Measurements from ENCODE around the gene RC3H2.
"Not testable (repeated sequence)": the region's sequence is repeated elsewhere in the genome, so short reads cannot be mapped to it uniquely, and the experiment has no call there.

RC3H2 gene

GRCh38 chr9:122846371-122846940 lies 58.7 kb downstream of the RC3H2 start:
- no peak for DNase-seq (ENCODE audit: low read depth in 2 of 2)

GRCh38 chr9:122845116-122845515 lies 60.0 kb downstream of the RC3H2 start:
- no peak for DNase-seq (ENCODE audit: low read depth in 2 of 2)

- no peak for DNase-seq (ENCODE audit: low read depth in 2 of 2)
These were observed 61.0 kb downstream of the RC3H2 start for GRCh38 chr9:122844137-122844536.

- no peak for DNase-seq (ENCODE audit: low read depth in 2 of 2)
These were observed 63.7 kb downstream of the RC3H2 start for GRCh38 chr9:122841501-122841900.

GRCh38 chr9:122838441-122838840 lies 66.7 kb downstream of the RC3H2 start:
- not testable (repeated sequence) for DNase-seq (ENCODE audit: low read depth in 2 of 2)

GRCh38 chr9:122837266-122837850 lies 67.8 kb downstream of the RC3H2 start:
- DNase-seq (ENCODE audit: low read depth in 2 of 2) = no peak

- DNase-seq (ENCODE audit: low read depth in 2 of 2) = no peak
These were observed 69.8 kb downstream of the RC3H2 start for GRCh38 chr9:122835313-122835731.

- DNase-seq (ENCODE audit: low read depth in 2 of 2) = no peak
These were observed 73.0 kb downstream of the RC3H2 start for GRCh38 chr9:122832194-122832593.

GRCh38 chr9:122828965-122829284 lies 76.2 kb downstream of the RC3H2 start:
- DNase-seq (ENCODE audit: low read depth in 2 of 2) = not testable (repeated sequence)

- no peak for DNase-seq (ENCODE audit: low read depth in 2 of 2)
These were observed 77.4 kb downstream of the RC3H2 start for GRCh38 chr9:122827761-122828093.

- no peak for DNase-seq (ENCODE audit: low read depth in 2 of 2)
These were observed 82.2 kb downstream of the RC3H2 start for GRCh38 chr9:122822938-122823337.

GRCh38 chr9:122822056-122822455 lies 83.1 kb downstream of the RC3H2 start:
- no peak for DNase-seq (ENCODE audit: low read depth in 2 of 2)

- no peak for DNase-seq (ENCODE audit: low read depth in 2 of 2)
These were observed 83.7 kb downstream of the RC3H2 start for GRCh38 chr9:122821278-122821943.

GRCh38 chr9:122820490-122820845 lies 84.7 kb downstream of the RC3H2 start:
- DNase-seq (ENCODE audit: low read depth in 2 of 2) = no peak

- no peak for DNase-seq (ENCODE audit: low read depth in 2 of 2)
These were observed 85.2 kb downstream of the RC3H2 start for GRCh38 chr9:122819791-122820489.

- DNase-seq (ENCODE audit: low read depth in 2 of 2) = no peak
These were observed 85.8 kb downstream of the RC3H2 start for GRCh38 chr9:122819326-122819725.

GRCh38 chr9:122816163-122816867 lies 88.8 kb downstream of the RC3H2 start:
- peak in 1 of 2 donors; percentile 21 for DNase-seq (ENCODE audit: low read depth in 2 of 2)

GRCh38 chr9:122815544-122815943 lies 89.6 kb downstream of the RC3H2 start:
- DNase-seq (ENCODE audit: low read depth in 2 of 2) = no peak

GRCh38 chr9:122814545-122814944 lies 90.6 kb downstream of the RC3H2 start:
- no peak for DNase-seq (ENCODE audit: low read depth in 2 of 2)

- no peak for DNase-seq (ENCODE audit: low read depth in 2 of 2)
These were observed 92.4 kb downstream of the RC3H2 start for GRCh38 chr9:122812736-122813135.

GRCh38 chr9:122810306-122810946 lies 94.7 kb downstream of the RC3H2 start:
- DNase-seq (ENCODE audit: low read depth in 2 of 2) = peak; percentile 42 to 52

GRCh38 chr9:122809261-122809660 lies 95.9 kb downstream of the RC3H2 start:
- DNase-seq (ENCODE audit: low read depth in 2 of 2) = not testable (repeated sequence)

All from stimulated activated CD8-positive, alpha-beta memory T cell treated with anti-CD3 and anti-CD28 coated beads, Interleukin-15, amount 100 ng/mL, for 48 hours (primary cell).